ENCODE measurements around the gene RNF208.

The RNF208 gene

GRCh38 chr9:137183980-137184595, 38.0 kb downstream of the RNF208 start:
- Histone ChIP-seq H3K9ac (ENCODE audit: low read length) (no peak overlapping the region), H3K4me1 (ENCODE audit: insufficient read depth, low read length, severe bottlenecking) (peaks cover 21% of the 10 kb centered on the region), H4K20me1 (ENCODE audit: insufficient read depth, low read length) (no peaks in the 10 kb centered on the region), H3K27ac (ENCODE audit: low read depth, low read length, poor library complexity, severe bottlenecking) (no peak overlapping the region), H3K27me3 (ENCODE audit: insufficient read depth, low read length) (no peaks in the 10 kb centered on the region), H3K4me2 (ENCODE audit: low read length) (no peak overlapping the region), H3K4me3 (ENCODE audit: low read depth, low read length, poor library complexity, severe bottlenecking) (no peak overlapping the region), H3K36me3 (ENCODE audit: insufficient read depth, low read length) (peaks cover 45% of the 10 kb centered on the region), H2AFZ (ENCODE audit: low read length) (no peak overlapping the region), H3K79me2 (ENCODE audit: insufficient read depth, low read length) (peaks cover 4% of the 10 kb centered on the region), H3F3A (ENCODE audit: insufficient read depth, low read length) (no peaks in the 10 kb centered on the region), H3K9me2 (ENCODE audit: low read depth, low read length) (no peaks in the 10 kb centered on the region), H3K9me3 (ENCODE audit: low read length) (no peaks in the 10 kb centered on the region)
- no peak for TF ChIP-seq CTCF (IDR thresholded peaks at IDR 0.05; ENCODE audit: low read length)
- no peak for TF ChIP-seq EZH2 (IDR thresholded peaks at IDR 0.05; ENCODE audit: borderline replicate concordance, low read length)

GRCh38 chr9:137182836-137183235, 39.2 kb downstream of the RNF208 start:
- H3K79me2 ChIP-seq (ENCODE audit: insufficient read depth, low read length): peaks cover 2% of the 10 kb centered on the region
- H3F3A ChIP-seq (ENCODE audit: insufficient read depth, low read length): no peaks in the 10 kb centered on the region
- H3K4me2 ChIP-seq (ENCODE audit: low read length): no peak overlapping the region
- no peak for TF ChIP-seq CTCF (IDR thresholded peaks at IDR 0.05; ENCODE audit: low read length)
- no peak for TF ChIP-seq EZH2 (IDR thresholded peaks at IDR 0.05; ENCODE audit: borderline replicate concordance, low read length)
- no peak overlapping the region for H3K4me3 ChIP-seq (ENCODE audit: low read depth, low read length, poor library complexity, severe bottlenecking)
- peaks cover 45% of the 10 kb centered on the region for H3K36me3 ChIP-seq (ENCODE audit: insufficient read depth, low read length)
- H2AFZ ChIP-seq (ENCODE audit: low read length): no peak overlapping the region
- H4K20me1 ChIP-seq (ENCODE audit: insufficient read depth, low read length): no peaks in the 10 kb centered on the region
- no peaks in the 10 kb centered on the region for H3K27me3 ChIP-seq (ENCODE audit: insufficient read depth, low read length)
- H3K9ac ChIP-seq (ENCODE audit: low read length): no peak overlapping the region
- H3K9me2 ChIP-seq (ENCODE audit: low read depth, low read length): no peaks in the 10 kb centered on the region
- no peak overlapping the region for H3K27ac ChIP-seq (ENCODE audit: low read depth, low read length, poor library complexity, severe bottlenecking)
- peaks cover 19% of the 10 kb centered on the region for H3K4me1 ChIP-seq (ENCODE audit: insufficient read depth, low read length, severe bottlenecking)
- H3K9me3 ChIP-seq (ENCODE audit: low read length): no peaks in the 10 kb centered on the region

GRCh38 chr9:137181680-137182079, 40.4 kb downstream of the RNF208 start:
- Histone ChIP-seq H3K4me2 (ENCODE audit: low read length) (no peak overlapping the region), H3K9ac (ENCODE audit: low read length) (no peak overlapping the region), H3K79me2 (ENCODE audit: insufficient read depth, low read length) (no peaks in the 10 kb centered on the region), H3K27me3 (ENCODE audit: insufficient read depth, low read length) (no peaks in the 10 kb centered on the region), H3K27ac (ENCODE audit: low read depth, low read length, poor library complexity, severe bottlenecking) (no peak overlapping the region), H4K20me1 (ENCODE audit: insufficient read depth, low read length) (no peaks in the 10 kb centered on the region), H2AFZ (ENCODE audit: low read length) (no peak overlapping the region), H3K4me1 (ENCODE audit: insufficient read depth, low read length, severe bottlenecking) (peaks cover 8% of the 10 kb centered on the region), H3K9me3 (ENCODE audit: low read length) (no peaks in the 10 kb centered on the region), H3K9me2 (ENCODE audit: low read depth, low read length) (no peaks in the 10 kb centered on the region), H3F3A (ENCODE audit: insufficient read depth, low read length) (no peaks in the 10 kb centered on the region), H3K4me3 (ENCODE audit: low read depth, low read length, poor library complexity, severe bottlenecking) (no peak overlapping the region), H3K36me3 (ENCODE audit: insufficient read depth, low read length) (peaks cover 41% of the 10 kb centered on the region)
- no peak for TF ChIP-seq EZH2 (IDR thresholded peaks at IDR 0.05; ENCODE audit: borderline replicate concordance, low read length)
- TF ChIP-seq CTCF (IDR thresholded peaks at IDR 0.05; ENCODE audit: low read length): no peak
